DOHH2 (cell line): ENCODE data around the gene CEP63.

ENCODE experiments used
- EZH2phosphoT487 ChIP-seq: fragments of 200-600 bp; sonication (generic); IDR thresholded peaks from 2 replicates; pipeline ENCODE4 v1.6.1; 2017; ENCODE audit warnings: borderline replicate concordance, mild to moderate bottlenecking, antibody characterized with exemption, low read length, moderate library complexity, mixed read lengths
- TF ChIP-seq, protein P1 (sequence below): fragments of 200-600 bp; sonication (generic); IDR thresholded peaks from one replicate; pipeline ENCODE4 v1.5.1; 2014; ENCODE audit warnings: antibody characterized with exemption, mild to moderate bottlenecking, low read depth, low read length; ENCODE audit not compliant: poor library complexity, severe bottlenecking

DNA sequence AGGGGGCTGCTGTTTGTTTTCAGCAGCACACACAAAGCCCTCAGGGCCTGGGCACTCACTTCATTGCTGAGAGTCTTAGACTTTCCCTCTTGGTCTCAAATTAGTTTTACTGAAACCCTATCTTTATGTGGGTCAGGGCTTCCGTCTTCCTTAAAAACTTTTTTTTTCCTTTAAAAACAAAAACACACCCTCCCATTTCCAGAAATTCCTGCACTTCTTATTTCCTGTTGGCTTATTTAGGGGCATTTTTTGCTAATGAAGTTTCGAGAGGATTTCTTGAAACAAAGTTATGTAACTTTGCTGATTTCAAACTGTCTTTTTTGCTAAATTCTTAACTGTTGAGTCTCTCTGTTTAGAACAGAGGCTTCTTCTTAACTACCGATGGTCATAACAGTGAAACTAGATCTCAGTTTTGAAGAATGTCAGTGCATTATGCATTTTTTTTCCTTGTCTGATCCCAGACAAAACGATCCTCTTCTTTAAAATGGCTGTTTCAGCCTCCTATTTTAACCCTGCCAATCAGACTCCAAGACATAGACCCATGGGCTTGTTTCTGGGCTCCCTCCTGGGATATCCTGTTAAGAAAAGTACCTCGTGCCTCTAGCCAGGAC, 23.4 kb upstream of the CEP63 start:
- TF ChIP-seq, protein P1, sequence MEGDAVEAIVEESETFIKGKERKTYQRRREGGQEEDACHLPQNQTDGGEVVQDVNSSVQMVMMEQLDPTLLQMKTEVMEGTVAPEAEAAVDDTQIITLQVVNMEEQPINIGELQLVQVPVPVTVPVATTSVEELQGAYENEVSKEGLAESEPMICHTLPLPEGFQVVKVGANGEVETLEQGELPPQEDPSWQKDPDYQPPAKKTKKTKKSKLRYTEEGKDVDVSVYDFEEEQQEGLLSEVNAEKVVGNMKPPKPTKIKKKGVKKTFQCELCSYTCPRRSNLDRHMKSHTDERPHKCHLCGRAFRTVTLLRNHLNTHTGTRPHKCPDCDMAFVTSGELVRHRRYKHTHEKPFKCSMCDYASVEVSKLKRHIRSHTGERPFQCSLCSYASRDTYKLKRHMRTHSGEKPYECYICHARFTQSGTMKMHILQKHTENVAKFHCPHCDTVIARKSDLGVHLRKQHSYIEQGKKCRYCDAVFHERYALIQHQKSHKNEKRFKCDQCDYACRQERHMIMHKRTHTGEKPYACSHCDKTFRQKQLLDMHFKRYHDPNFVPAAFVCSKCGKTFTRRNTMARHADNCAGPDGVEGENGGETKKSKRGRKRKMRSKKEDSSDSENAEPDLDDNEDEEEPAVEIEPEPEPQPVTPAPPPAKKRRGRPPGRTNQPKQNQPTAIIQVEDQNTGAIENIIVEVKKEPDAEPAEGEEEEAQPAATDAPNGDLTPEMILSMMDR: no peak
- TF ChIP-seq EZH2phosphoT487: no peak
